Kidney capillary endothelial cell (primary cell): ENCODE results near the gene C2CD5.

Experiments
- DNase-seq: peaks from one replicate; pipeline ENCODE4 v3.0.0-alpha.2; 2018; ENCODE audit warnings: low spot score

C2CD5 gene

GRCh38 chr12:22414742-22415141 is 129.6 kb downstream of the C2CD5 start:
- no peak for DNase-seq

GRCh38 chr12:22413592-22413991 is 130.8 kb downstream of the C2CD5 start:
- DNase-seq = no peak

- DNase-seq = no peak
These were observed 131.8 kb downstream of the C2CD5 start for GRCh38 chr12:22412581-22412980.

- DNase-seq = no peak
These were observed 133.9 kb downstream of the C2CD5 start for GRCh38 chr12:22410486-22410885.

- DNase-seq = no peak
These were observed 134.8 kb downstream of the C2CD5 start for GRCh38 chr12:22409377-22410164.

GRCh38 chr12:22408610-22409376 is 135.5 kb downstream of the C2CD5 start:
- no peak for DNase-seq

GRCh38 chr12:22407397-22407796 is 136.9 kb downstream of the C2CD5 start:
- DNase-seq = no peak

GRCh38 chr12:22406627-22407026 is 137.7 kb downstream of the C2CD5 start:
- no peak for DNase-seq

GRCh38 chr12:22399464-22400180 is 144.7 kb downstream of the C2CD5 start:
- DNase-seq = no peak
